ENCODE data around the gene SLC5A5.

Gene SLC5A5

GRCh38 chr19:17869114-17869608 lies 2.6 kb upstream of the SLC5A5 start:
- no peak for DNase-seq (ENCODE audit: low spot score)
- no peak for TF ChIP-seq CTCF (conservative IDR thresholded peaks at IDR 0.05; ENCODE audit: low read depth)
- POLR2A ChIA-PET (ENCODE audit: low non-redundant PET): no interaction called here
- no peak overlapping the region for H3K27ac ChIP-seq
- CTCF ChIA-PET: interaction anchor here (3.7 kb wide), 1 partner anchor 63 kb away, joined by 87 read pairs; the partner anchor contains the start of gene CCDC124

GRCh38 chr19:17871032-17871877 lies 490 bp upstream of the SLC5A5 start:
- ChIA-PET POLR2A (ENCODE audit: low non-redundant PET) (interaction anchor here (0.6 to 0.9 kb wide), 2 partner anchors 61 to 207 kb away, joined by 3 to 11 read pairs; partner anchors contain the start of gene CCDC124), CTCF (interaction anchor here (0.6 to 3.7 kb wide), 6 partner anchors 12 to 602 kb away, joined by 3 to 87 read pairs (median 9); partner anchors contain the start of genes CCDC124 and RPL18A)
- DNase-seq (ENCODE audit: low spot score): no peak
- no peak for TF ChIP-seq CTCF (conservative IDR thresholded peaks at IDR 0.05; ENCODE audit: low read depth)
- no peak overlapping the region for H3K27ac ChIP-seq

GRCh38 chr19:17872251-17873001 lies 681 bp downstream of the SLC5A5 start:
- CTCF ChIA-PET: interaction anchor here (1.6 to 3.7 kb wide), 3 partner anchors 13 to 66 kb away, joined by 4 to 87 read pairs (median 17); partner anchors contain the start of genes CCDC124 and RPL18A
- TF ChIP-seq CTCF (conservative IDR thresholded peaks at IDR 0.05; ENCODE audit: low read depth): no peak
- DNase-seq (ENCODE audit: low spot score): no peak
- POLR2A ChIA-PET (ENCODE audit: low non-redundant PET): interaction anchor here (0.6 kb wide), 1 partner anchor 206 kb away, joined by 3 read pairs; no protein-coding TSS in a partner anchor
- no peak overlapping the region for H3K27ac ChIP-seq

- ChIA-PET CTCF (no interaction called here), POLR2A (ENCODE audit: low non-redundant PET) (no interaction called here)
- TF ChIP-seq CTCF (conservative IDR thresholded peaks at IDR 0.05; ENCODE audit: low read depth): no peak
- DNase-seq (ENCODE audit: low spot score): peak; percentile 81
- no peak overlapping the region for H3K27ac ChIP-seq
These were observed 2.3 kb downstream of the SLC5A5 start for GRCh38 chr19:17873786-17874757.

- TF ChIP-seq CTCF (conservative IDR thresholded peaks at IDR 0.05; ENCODE audit: low read depth): no peak
- CTCF ChIA-PET: no interaction called here
- DNase-seq (ENCODE audit: low spot score): no peak
- H3K27ac ChIP-seq: no peak overlapping the region
- POLR2A ChIA-PET (ENCODE audit: low non-redundant PET): interaction anchor here (0.6 kb wide), 1 partner anchor 59 kb away, joined by 4 read pairs; no protein-coding TSS in a partner anchor
These were observed 3.0 kb downstream of the SLC5A5 start for GRCh38 chr19:17874758-17875135.
